Hippocampal formation (tissue), 2 donors: Measurements from ENCODE around the gene PRR15L.
"Not testable (repeated sequence)": the region's sequence is repeated elsewhere in the genome, so short reads cannot be mapped to it uniquely, and the experiment has no call there.

ENCODE experiments used
- DNase-seq, 2 donors: peaks; one replicate each; lab custom pipeline; 2025; lab: John Stamatoyannopoulos, UW

PRR15L gene

DNA sequence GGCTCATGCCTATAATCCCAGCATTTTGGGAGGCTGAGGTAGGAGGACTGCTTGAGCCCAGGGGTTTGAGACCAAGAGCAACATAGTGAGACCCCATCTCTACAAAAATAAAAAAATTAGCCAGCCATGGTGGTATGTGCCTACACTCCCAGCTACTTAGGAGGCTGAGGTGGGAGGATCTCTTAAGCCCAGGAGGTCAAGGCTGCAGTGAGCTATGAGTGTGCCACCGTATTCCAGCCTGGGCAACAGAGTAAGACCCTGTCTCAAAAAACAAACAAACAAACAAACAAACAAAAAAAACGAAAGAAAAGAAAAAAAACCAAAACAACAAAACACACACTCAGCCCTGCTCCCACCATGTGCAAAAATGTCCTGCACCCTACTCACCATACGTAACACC lies 22.2 kb downstream of the PRR15L start:
- not testable (repeated sequence) for DNase-seq

DNA sequence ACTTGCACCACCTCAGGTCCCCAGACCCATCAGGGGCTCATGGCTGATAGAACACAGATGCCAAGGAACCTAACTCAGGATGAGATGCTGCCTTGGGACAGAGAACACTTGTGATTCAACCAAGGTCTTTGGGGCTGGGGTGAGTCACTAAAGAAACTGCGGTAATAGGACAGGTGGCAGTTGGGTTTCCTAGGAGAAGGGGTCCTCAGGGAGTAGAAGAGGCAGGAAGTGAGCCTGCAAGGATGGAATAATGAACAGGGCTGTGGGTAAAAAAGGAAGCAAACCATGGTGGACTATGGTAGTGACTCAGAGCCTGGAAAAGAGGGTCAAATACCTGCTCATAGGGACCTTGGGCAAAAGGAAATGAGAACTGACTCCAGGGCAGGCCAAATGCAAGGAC lies 22.8 kb downstream of the PRR15L start:
- no peak for DNase-seq

DNA sequence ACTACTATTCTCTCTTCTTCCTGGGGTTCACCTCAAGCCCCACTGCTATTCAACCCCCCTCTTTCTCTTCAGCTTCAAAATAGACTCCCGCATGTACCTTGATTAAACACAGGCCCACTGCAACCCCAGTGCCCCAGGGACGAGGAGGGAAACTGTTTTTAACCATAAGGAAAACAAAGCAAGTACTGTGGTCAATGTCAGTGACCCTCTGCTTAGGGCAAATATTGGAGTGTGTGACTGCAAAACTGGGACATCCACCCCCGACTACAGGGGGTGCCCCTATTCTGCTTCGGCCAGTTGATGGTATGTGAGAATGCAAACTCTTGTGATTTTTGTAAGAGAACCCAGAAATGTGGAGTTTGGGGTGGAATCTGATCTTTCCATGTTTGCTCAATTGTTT lies 25.8 kb downstream of the PRR15L start:
- no peak for DNase-seq

DNA sequence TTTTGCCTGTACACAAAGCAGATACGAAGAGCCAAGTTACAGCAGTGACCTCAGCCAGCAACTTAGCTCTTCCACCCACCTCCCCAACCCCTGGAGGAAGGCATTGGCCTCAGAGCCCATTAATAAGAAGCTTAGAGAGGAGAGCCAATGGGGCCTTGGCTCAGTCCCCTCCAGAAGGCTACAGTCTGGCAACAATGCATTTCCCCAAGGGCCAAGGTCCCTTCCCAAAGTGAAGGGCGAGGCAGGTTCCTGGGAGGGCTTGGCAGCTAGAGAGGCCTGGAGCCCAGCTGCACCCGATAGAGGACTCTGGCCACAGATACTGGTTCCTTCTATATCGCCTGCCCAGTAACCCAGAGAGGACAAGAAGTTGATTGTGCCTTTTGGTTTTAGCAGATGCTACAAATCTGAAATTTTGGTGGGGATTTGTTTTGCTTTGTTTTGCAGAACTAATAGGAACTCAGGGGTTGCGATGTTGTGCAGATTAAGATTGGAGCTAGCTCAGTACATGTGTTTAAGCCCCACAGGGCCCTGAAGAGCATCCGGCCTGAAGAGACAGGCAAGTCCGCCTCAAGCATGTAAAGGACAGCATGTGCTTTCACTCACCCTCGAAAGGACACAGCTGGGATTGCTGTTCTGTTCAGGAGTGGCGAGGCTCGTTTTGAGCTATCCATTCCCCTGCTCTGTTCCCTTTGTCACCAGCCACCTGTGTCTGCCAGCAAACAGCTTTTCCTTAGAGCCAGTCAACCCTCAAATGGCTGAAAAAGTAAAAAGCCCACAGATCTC lies 28.3 kb downstream of the PRR15L start:
- DNase-seq, result no peak

DNA sequence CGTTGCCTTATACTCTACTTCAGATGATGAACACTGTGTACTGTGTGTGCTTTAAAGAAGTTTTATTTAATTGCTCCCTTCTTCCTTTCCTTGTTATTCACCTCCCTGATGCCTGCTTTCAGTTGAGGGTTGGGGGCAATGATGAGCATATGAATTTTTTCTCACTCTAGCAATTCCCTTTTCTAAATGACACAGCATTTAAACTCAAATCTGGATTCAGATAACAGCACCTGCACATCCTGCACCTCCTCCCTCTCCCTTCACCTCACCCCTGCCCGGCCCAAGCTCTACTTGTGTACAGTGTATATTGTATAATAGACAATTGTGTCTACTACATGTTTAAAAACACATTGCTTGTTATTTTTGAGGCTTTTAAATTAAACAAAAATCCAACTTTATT lies 29.3 kb downstream of the PRR15L start:
- DNase-seq, result no peak

DNA sequence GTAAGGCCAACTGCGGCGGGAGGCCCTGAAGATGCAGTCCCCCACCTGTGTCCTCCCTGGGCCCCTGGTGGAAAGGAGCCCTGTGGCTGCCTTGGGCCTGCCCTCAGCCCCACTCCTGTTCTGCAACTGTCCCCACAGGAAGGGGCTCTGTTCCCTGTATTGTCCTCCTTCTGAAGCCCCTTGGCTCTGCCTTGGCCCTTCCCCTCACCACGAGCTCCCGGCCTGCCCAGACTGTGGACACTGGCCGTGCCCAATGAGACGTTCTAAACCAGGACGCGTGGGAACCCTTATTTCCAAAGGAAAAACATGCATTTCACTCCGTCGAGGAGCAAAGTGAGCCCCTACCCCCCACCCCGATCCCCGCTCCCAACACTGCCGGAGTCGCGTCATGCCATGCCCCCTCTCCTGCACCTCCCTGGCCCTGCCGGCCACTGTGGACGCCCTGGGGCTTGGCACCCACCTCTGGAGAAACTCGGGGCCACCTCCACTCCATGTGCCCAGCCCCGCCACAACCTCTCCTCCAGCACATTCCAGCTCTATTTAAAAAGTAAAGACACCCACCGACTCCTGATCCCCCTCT lies 29.8 kb downstream of the PRR15L start:
- DNase-seq, result no peak

DNA sequence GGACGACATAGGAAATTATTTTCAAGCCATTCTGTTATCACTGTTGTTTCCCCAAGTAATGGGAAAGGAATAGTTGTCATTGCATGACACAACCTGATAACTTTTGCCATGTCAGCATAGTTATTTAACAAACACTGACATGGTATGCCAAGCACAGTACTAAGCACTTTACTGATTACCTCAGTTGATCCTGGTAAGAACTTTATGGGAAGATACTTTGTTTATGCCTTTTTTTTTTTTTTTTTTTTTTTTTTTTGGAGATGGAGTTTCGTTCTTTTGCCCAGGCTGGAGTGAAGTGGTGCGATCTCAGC lies 32.0 kb downstream of the PRR15L start:
- no peak for DNase-seq

DNA sequence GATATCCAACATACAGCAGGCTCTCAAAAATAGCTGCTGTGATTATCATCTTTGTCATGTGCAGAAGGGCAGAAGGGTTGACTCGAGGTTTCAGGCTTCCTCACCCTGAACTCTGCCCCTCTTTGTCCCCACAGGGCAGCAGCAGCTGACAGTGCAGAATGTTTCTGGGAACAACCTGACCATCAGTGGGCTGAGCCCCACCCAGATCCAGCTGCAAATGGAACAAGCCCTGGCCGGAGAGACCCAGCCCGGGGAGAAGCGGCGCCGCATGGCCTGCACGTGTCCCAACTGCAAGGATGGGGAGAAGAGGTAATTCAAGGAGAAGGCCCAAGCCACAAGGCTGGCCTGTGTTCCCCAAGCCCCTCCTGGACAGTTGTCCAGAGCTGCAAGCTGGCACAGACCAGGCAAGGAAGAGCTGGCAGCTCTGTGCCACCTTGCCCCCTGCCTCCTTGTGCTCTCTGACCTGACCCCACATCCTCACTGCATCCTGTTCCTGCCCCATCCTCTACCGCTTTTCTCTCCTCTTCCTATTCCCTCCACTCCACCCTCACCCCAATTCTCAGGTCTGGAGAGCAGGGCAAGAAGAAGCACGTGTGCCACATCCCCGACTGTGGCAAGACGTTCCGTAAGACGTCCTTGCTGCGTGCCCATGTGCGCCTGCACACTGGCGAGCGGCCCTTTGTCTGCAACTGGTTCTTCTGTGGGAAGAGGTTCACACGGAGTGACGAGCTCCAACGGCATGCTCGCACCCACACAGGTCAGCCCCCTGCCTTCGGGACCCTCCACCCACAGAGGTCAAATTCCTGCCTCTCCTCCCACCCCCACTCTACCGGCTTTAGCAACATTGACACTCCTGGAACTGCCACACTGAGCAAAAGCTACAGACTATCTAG lies 32.7 kb downstream of the PRR15L start:
- DNase-seq, result no peak

DNA sequence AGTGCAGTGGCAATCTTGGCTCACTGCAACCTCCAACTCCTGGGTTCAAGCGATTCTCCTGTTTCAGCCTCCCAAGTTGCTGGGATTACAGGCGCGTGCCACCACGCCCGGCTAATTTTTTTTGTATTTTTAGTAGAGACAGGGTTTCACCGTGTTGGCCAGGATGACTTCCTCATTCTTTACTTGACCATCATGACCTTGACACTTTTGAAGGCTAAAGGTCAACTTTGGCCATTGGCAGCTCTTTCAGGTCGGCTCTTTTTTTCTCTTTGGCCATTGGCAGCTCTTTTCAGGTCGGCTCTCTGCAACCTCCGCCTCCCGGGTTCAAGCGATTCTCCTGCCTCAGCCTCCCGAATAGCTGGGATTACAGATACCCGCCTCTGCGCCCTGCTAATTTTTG lies 37.8 kb downstream of the PRR15L start:
- not testable (repeated sequence) for DNase-seq

DNA sequence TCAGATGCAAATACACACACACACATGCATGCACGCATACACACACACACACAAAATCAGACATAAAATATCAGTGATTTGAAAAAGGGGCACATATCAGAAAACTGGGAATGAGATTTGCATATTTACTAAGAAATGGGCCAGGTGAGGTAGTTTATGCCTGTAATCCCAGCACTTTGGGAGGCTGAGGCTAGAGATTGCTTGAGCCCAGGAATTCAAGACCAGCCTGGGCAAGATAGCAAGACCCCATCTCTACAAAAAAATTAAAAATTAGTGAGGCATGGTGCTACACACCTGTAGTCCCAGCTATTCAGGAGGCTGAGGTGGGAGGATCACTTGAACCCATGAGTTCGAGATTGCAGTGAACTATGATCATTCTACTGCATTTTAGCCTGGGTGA lies 38.7 kb downstream of the PRR15L start:
- DNase-seq, result no peak

DNA sequence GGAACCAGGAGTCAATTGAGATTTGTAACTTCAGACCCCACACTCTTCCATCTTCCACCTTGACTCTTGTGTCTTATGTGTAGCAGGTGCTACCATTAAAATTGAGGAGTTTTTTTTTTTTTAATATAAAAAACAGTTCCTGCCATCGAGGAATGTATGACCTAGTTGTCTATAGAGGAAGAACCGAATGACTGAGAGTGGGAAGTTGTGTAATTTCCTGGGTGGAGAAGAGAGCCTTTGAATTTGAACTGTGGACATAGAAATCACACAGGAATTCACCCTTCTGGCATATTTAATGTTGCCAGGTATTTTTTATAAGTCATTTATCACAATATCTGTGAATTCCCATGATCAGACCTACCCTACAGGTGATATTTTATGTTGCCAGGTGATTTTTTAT lies 39.7 kb downstream of the PRR15L start:
- DNase-seq, result no peak

DNA sequence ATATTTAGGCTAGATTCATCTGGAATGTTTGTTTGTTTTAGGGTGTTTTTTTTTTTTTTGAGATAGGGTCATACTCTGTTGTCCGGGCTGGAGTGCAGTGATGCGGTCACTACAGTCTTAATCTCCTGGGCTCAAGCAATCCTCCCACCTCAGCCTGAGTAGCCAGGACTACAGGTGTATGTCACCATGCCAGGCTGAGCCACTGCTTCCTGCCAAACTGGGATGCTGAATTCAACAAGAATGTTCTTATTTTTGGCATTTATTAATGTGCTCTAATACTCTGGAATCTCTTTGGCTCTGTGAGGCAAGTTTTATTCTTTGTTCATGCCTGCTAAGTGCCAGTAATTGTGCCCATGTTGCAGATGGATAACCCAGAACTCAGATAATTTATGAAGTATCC lies 40.1 kb downstream of the PRR15L start:
- DNase-seq, result no peak

DNA sequence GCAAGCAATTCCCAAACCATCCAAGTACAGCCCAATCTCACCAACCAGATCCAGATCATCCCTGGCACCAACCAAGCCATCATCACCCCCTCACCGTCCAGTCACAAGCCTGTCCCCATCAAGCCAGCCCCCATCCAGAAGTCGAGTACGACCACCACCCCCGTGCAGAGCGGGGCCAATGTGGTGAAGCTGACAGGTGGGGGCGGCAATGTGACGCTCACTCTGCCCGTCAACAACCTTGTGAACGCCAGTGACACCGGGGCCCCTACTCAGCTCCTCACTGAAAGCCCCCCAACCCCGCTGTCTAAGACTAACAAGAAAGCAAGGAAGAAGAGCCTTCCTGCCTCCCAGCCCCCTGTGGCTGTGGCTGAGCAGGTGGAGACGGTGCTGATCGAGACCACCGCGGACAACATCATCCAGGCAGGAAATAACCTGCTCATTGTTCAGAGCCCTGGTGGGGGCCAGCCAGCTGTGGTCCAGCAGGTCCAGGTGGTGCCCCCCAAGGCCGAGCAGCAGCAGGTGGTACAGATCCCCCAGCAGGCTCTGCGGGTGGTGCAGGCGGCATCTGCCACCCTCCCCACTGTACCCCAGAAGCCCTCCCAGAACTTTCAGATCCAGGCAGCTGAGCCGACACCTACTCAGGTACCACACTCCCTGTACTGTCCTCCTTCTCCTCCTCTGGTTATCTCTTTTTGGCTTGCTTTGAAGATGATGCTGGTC lies 41.0 kb downstream of the PRR15L start:
- no peak for DNase-seq

DNA sequence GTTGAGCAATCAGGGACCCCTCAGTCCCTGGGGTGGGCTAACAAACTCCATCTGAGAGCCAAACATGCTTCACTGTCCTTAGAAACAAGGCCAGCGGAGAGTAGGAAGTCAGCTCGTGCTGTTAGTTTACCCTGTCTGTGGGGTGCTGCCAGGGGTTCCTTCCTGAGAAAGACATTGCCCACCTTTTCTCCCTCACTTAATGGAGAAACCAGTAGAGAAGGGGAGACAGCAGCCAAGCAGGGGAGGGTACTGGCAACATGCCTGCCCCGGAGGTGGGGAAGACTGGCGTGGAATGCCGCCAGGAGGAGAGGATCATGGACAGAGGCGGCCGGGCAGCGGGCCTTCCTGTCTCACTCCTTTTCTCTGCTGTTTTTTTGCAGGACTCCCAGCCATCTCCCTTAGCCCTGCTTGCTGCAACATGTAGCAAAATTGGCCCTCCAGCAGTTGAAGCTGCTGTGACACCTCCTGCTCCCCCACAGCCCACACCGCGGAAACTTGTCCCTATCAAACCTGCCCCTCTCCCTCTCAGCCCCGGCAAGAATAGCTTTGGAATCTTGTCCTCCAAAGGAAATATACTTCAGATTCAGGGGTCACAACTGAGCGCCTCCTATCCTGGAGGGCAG lies 41.8 kb downstream of the PRR15L start:
- DNase-seq, result no peak

DNA sequence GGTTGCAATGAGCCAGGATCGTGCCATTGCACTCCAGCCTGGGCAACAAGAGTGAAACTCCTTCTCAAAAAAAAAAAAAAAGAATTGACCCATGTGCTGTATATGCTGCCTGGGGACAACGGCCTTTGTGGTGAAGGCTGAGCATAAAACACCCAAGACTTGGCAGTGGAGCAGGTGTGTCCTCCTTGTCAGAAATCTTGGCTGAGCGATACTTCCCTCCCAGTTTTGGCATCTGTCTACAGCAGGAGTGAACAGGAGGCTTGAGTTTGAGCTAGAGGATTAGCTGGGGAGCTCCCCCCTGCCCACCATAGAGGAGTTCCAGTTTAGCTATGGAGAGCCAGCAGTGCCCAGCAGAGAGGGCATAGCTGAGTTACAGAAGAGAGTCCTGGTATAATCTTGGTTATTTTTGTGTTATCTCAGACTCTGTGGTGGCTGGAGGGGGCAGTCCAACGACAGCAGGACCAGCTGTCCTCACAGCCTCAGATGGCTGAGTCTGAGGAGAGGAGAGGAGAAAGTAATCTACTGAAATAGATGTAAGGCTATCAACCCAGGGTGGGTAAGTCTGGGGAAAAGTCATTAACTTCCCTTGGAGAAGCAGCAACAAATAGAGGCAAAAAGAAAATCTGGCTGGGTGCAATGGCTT lies 43.3 kb downstream of the PRR15L start:
- no peak for DNase-seq

DNA sequence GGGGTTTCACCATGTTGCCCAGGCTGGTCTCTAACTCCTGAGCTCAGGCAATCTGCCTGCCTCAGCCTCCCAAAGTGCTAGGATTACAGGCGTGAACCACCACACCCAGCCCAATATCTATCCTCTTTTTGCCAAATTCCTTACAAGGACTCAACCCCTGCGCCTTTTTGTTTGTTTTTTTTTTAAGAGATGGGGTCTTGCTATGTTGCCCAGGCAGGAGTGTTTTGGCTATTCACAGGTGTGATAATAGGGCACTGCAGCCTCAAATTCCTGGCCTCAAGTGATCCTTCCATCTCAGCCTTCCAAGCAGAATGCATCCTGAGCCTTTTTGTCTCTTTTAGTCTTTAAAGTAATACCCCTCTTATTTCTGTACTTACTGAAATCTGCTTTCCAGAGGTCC lies 44.6 kb downstream of the PRR15L start:
- DNase-seq, result no peak

DNA sequence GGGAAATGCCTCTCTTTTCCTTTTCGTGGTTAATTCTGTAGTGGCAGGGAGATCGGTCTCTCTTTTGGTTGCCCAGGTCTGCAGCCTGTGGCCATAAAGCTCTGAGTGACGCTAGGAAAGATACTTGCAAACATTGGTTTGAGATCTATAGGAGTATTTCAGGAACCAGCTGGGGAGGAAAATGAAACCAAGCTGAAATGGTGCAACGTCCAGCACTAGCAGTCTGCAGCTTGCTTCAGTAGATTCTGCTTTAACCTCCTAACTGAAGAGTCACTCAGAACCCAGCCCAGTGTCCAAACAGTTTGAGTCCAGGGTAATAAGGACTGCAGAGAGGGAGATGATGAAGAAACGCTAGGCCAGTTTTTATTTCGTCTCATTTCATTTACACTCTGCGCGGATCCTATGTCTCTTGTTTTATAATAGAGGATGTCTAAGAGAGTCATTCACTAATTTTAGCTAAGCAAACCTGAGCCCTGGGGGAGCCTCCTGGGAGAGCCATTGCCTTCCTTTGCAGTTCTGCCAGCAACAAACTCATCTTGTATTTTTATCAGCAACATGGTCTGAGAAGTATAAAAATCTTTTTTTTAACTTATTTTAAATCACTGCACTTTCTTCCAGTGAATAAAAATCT lies 49.6 kb downstream of the PRR15L start:
- DNase-seq, result no peak

DNA sequence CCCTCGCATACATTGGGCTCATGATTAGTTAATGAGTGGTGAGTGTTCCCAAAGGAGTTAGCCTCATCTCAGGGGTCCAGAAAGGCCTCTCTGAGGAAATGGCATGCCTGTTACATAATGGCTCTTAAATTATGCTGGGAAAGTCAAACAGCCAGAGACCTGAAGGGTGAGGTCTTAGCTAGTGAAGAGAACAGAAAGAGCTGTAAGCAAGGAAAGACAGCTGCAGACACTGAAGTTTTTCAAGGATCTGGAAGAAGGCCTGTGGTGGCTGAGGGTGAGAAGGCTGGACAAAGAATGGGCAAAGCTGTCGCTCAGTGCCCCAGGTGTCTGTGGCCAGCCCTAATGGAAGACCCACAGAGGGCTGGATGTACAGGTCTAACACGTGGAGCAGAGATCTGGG lies 51.2 kb downstream of the PRR15L start:
- no peak for DNase-seq

DNA sequence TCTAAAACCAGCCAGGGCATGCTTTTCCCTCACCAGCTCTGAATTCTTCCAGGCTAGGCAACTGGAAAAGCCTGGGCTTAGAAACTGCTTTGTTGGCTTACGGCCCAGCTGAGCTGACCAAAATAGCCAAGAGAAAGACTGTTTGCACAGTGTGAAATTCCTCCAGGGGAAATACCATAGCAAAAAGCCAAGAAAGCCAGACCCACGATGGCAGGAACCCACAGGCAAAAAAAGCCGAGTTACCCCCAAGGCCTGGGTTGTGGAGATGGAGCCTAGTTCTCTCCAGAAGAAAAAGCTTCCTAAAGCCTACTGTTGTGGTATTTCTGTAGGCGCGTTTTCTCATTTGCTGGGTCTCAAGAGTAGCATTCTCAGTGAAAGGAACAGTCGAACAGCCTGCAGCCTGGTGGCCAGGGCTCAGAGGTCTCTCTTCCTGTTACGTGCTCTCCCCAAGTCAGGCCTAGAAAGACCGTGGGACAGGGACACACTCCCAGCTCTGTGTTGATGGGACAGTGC lies 52.4 kb downstream of the PRR15L start:
- DNase-seq, result peak; percentile 65 to 69

DNA sequence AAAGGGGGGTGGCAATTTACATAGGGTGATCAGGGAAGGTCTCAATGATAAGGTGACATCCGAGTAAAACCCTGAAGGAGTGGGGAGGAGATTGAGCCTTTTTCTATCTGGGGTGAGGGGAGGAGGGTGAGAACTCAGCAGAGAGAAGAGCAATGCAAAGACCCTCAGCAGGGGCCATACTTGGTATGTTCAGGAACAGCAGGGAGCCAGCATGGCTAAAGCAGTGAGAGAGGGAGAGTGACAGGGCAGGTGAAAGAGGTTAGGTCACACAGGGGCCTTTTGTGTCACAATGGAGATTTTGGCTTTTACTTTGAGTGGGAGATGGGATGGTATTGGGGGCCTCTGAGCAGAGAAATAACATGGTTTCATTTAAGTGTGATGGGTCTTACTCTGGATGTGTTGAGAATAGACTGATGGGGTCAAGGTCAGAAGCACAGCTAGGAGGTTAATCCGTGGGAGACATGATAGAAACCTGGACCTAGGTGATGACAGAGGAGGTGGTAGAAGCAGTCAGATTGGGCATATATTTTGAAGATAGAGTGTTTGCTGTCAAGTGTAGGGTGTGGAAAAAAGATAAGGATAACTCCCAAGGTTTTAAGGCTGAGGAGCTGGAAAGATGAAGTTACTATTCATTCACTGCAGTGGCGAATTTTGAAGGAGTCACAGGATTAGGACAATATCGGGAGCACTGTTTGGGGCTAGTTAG lies 55.5 kb downstream of the PRR15L start:
- DNase-seq, result no peak
